Activated T-helper 9 cell treated with anti-CD3 and anti-CD28 coated beads, Interleukin-2, amount 50 U/mL, for 16 hours (primary cell): Measurements from ENCODE around the gene KCNN1.
"Not testable (repeated sequence)": the region's sequence is repeated elsewhere in the genome, so short reads cannot be mapped to it uniquely, and the experiment has no call there.

Experiments
- DNase-seq: peaks from one replicate; pipeline ENCODE4 v3.0.0-alpha.2; 2020; ENCODE audit warnings: low read depth

The KCNN1 gene

GRCh38 chr19:18027151-18027550 is 60.2 kb downstream of the KCNN1 start:
- DNase-seq = no peak

- no peak for DNase-seq
Observed at GRCh38 chr19:18029617-18030338, 62.9 kb downstream of the KCNN1 start.

DNA sequence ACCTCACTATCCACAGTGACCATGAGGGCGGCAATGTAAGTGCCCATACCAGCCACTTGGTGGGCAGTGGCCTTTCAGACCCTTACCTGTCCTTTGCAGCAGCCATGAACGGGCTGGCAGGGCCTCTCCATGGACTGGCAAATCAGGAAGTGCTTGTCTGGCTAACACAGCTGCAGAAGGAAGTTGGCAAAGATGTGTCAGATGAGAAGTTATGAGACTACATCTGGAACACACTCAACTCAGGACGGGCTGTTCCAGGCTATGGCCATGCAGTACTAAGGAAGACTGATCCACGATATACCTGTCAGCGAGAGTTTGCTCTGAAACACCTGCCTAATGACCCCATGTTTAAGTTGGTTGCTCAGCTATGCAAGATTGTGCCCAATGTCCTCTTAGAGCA is 64.5 kb downstream of the KCNN1 start:
- not testable (repeated sequence) for DNase-seq

DNA sequence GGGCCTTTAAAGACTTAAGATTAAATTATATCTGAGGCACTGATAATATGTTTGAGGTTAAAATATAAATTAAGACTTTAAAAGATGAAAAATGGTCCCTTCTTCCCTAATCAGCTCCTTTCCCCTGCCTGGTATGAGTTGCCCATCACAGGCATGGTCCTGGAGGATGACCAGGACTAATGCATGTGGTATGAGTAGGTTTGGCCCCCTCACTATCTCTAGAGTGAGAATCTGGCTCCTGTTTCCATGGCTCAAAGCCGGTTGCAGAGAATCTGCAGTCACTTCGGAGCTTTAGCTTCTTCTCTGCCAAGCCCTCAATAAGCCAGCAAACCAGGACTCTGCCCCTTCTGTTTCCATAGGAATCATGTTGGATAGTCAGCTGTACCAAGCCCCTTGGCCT is 65.2 kb downstream of the KCNN1 start:
- DNase-seq = not testable (repeated sequence)

DNA sequence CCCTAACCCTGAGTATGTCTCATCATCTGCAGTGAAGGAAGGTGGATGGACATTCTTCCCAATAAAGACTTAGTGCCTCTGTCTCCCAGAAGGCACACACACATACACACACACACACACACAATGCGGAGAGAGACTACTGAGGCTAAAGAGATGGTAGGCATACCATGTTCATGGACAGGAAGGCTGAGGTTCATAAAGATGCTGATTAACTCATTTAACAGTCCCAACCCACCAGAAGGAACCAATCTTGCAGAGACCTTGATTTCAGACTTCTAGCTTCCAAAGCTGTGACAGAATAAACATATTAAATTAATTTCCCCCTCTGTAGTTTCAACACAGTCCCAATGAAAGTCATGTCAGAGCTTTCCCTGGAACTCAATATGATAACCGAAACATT is 74.1 kb downstream of the KCNN1 start:
- no peak for DNase-seq

DNA sequence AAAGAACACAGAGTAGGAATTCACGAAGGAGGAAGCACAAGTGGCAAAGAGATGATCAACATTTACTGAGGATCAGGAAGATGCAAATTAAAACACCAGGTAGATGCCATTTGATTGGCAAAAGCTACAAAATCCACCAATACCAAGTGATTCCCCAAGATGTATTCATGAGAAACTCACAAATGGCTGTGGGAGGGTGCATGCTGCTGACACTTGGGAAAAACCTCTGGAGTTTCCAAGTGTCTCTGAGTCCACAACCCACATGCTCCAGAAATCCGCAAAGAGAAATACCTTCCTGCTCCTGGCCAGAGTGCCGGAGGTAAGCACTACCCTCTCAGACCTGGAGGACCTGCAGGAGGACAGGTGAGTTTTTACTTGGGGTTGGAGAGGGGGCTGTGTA is 76.8 kb downstream of the KCNN1 start:
- no peak for DNase-seq

GRCh38 chr19:18044825-18045304 is 78.0 kb downstream of the KCNN1 start:
- DNase-seq = peak; percentile 80

GRCh38 chr19:18045307-18046050 is 78.6 kb downstream of the KCNN1 start:
- DNase-seq = no peak

- DNase-seq = no peak
Observed at GRCh38 chr19:18046059-18046718, 79.3 kb downstream of the KCNN1 start.

GRCh38 chr19:18049385-18049784 is 82.5 kb downstream of the KCNN1 start:
- no peak for DNase-seq
